ENCODE data around the gene DNAH11. TPM values are rescaled to one million over a fixed set of nuclear protein-coding genes. Genes with fewer than 3 reads are reported as not detected.

DNAH11 gene
- total and polyA plus RNA-seq, 2 of the 8 experiments (the other 6 are each of a cell fraction or from before 2014, with no cell fraction given), result 1.8 to 4.9 TPM

DNA sequence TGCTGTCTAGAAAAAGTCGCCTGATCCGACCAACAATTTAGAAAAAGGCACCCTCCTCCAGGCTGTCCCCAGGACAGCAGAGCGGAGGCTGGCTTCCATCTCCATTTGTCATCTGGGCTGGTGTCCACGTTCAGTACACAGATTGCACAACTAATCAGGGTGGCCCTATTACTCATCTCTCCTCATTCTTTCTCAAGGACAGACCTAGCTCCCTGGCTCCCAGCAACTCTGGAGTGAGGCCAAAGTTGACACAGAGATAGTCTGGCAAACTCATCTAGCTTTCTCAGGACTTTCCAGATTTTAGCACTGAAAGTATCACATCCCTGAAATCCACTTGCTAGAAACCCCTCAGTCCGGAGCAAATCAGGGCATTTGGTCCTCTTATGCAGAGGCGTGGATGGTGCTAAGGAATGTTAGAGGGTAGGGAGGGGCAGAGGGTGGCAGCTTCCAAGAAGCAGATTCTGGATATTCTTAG lies 75.1 kb downstream of the DNAH11 start (continued):
- TF ChIP-seq, protein P1, sequence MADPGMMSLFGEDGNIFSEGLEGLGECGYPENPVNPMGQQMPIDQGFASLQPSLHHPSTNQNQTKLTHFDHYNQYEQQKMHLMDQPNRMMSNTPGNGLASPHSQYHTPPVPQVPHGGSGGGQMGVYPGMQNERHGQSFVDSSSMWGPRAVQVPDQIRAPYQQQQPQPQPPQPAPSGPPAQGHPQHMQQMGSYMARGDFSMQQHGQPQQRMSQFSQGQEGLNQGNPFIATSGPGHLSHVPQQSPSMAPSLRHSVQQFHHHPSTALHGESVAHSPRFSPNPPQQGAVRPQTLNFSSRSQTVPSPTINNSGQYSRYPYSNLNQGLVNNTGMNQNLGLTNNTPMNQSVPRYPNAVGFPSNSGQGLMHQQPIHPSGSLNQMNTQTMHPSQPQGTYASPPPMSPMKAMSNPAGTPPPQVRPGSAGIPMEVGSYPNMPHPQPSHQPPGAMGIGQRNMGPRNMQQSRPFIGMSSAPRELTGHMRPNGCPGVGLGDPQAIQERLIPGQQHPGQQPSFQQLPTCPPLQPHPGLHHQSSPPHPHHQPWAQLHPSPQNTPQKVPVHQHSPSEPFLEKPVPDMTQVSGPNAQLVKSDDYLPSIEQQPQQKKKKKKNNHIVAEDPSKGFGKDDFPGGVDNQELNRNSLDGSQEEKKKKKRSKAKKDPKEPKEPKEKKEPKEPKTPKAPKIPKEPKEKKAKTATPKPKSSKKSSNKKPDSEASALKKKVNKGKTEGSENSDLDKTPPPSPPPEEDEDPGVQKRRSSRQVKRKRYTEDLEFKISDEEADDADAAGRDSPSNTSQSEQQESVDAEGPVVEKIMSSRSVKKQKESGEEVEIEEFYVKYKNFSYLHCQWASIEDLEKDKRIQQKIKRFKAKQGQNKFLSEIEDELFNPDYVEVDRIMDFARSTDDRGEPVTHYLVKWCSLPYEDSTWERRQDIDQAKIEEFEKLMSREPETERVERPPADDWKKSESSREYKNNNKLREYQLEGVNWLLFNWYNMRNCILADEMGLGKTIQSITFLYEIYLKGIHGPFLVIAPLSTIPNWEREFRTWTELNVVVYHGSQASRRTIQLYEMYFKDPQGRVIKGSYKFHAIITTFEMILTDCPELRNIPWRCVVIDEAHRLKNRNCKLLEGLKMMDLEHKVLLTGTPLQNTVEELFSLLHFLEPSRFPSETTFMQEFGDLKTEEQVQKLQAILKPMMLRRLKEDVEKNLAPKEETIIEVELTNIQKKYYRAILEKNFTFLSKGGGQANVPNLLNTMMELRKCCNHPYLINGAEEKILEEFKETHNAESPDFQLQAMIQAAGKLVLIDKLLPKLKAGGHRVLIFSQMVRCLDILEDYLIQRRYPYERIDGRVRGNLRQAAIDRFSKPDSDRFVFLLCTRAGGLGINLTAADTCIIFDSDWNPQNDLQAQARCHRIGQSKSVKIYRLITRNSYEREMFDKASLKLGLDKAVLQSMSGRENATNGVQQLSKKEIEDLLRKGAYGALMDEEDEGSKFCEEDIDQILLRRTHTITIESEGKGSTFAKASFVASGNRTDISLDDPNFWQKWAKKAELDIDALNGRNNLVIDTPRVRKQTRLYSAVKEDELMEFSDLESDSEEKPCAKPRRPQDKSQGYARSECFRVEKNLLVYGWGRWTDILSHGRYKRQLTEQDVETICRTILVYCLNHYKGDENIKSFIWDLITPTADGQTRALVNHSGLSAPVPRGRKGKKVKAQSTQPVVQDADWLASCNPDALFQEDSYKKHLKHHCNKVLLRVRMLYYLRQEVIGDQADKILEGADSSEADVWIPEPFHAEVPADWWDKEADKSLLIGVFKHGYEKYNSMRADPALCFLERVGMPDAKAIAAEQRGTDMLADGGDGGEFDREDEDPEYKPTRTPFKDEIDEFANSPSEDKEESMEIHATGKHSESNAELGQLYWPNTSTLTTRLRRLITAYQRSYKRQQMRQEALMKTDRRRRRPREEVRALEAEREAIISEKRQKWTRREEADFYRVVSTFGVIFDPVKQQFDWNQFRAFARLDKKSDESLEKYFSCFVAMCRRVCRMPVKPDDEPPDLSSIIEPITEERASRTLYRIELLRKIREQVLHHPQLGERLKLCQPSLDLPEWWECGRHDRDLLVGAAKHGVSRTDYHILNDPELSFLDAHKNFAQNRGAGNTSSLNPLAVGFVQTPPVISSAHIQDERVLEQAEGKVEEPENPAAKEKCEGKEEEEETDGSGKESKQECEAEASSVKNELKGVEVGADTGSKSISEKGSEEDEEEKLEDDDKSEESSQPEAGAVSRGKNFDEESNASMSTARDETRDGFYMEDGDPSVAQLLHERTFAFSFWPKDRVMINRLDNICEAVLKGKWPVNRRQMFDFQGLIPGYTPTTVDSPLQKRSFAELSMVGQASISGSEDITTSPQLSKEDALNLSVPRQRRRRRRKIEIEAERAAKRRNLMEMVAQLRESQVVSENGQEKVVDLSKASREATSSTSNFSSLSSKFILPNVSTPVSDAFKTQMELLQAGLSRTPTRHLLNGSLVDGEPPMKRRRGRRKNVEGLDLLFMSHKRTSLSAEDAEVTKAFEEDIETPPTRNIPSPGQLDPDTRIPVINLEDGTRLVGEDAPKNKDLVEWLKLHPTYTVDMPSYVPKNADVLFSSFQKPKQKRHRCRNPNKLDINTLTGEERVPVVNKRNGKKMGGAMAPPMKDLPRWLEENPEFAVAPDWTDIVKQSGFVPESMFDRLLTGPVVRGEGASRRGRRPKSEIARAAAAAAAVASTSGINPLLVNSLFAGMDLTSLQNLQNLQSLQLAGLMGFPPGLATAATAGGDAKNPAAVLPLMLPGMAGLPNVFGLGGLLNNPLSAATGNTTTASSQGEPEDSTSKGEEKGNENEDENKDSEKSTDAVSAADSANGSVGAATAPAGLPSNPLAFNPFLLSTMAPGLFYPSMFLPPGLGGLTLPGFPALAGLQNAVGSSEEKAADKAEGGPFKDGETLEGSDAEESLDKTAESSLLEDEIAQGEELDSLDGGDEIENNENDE (IDR thresholded peaks at IDR 0.05; ENCODE audit: insufficient replicate concordance, low read length), result no peak
- TF ChIP-seq YY1 (IDR thresholded peaks at IDR 0.05; ENCODE audit: low read depth, low read length), result no peak
- TF ChIP-seq BCL11A (IDR thresholded peaks at IDR 0.05; ENCODE audit: low read depth in 2 of 2, low read length in 2 of 2), result no peak
- no peak for TF ChIP-seq BACH1 (IDR thresholded peaks at IDR 0.05; ENCODE audit: low read length)
- TF ChIP-seq ZNF274 (IDR thresholded peaks at IDR 0.05; ENCODE audit: borderline replicate concordance, extremely low read depth, low read length), result no peak
- TF ChIP-seq KDM1A (IDR thresholded peaks at IDR 0.05; ENCODE audit: borderline replicate concordance, low read length), result no peak
- TF ChIP-seq MAFK (IDR thresholded peaks at IDR 0.05; ENCODE audit: low read depth, low read length), result no peak
- no peak for TF ChIP-seq NRF1 (IDR thresholded peaks at IDR 0.05; ENCODE audit: low read depth, low read length)
- TF ChIP-seq PHF8 (conservative IDR thresholded peaks at IDR 0.05; ENCODE audit: low read depth, low read length), result no peak
- no peak for TF ChIP-seq TEAD4 (IDR thresholded peaks at IDR 0.05; ENCODE audit: low read depth, low read length)
- TF ChIP-seq JUND (IDR thresholded peaks at IDR 0.05; ENCODE audit: low read length), result no peak
- no peak for TF ChIP-seq SIRT6 (IDR thresholded peaks at IDR 0.05; ENCODE audit: low read length)
- no peak for TF ChIP-seq SP2 (IDR thresholded peaks at IDR 0.05; ENCODE audit: low read length)
- no peak for TF ChIP-seq SIX5 (IDR thresholded peaks at IDR 0.05; ENCODE audit: low read depth, low read length)
